ENCODE data around the gene SMTN. TPM values are rescaled to one million over a fixed set of nuclear protein-coding genes. Genes with fewer than 3 reads are reported as not detected.

SMTN gene
- total RNA-seq, 2 donors from 2014 or later = 17.2 to 19.9 TPM

GRCh38 chr22:31126128-31126868 lies 45.2 kb downstream of the SMTN start:
- peaks cover 0 to 4% of the 10 kb centered on the region in 2 donors for H3K4me1 Mint-ChIP-seq (ENCODE audit: low read depth in 2 of 2)
- no peak overlapping the region for H3K27ac Mint-ChIP-seq
- no peak overlapping the region for H3K4me3 Mint-ChIP-seq
- no peaks in the 10 kb centered on the region for H3K36me3 Mint-ChIP-seq
- H3K9me3 Mint-ChIP-seq = no peaks in the 10 kb centered on the region
- no peaks in the 10 kb centered on the region for H3K27me3 Mint-ChIP-seq
- ATAC-seq (no peak), DNase-seq (ENCODE audit: low spot score) (peak; percentile 25)

GRCh38 chr22:31126869-31127175 lies 45.7 kb downstream of the SMTN start:
- Mint-ChIP-seq H3K4me1 (ENCODE audit: low read depth in 2 of 2) (no peaks in the 10 kb centered on the region), H3K36me3 (no peaks in the 10 kb centered on the region), H3K9me3 (no peaks in the 10 kb centered on the region), H3K27ac (no peak overlapping the region), H3K27me3 (no peaks in the 10 kb centered on the region), H3K4me3 (no peak overlapping the region)
- ATAC-seq = no peak
- DNase-seq (ENCODE audit: low spot score) = no peak

- H3K27ac Mint-ChIP-seq = no peak overlapping the region
- H3K27me3 Mint-ChIP-seq = no peaks in the 10 kb centered on the region
- no peak overlapping the region for H3K4me3 Mint-ChIP-seq
- H3K4me1 Mint-ChIP-seq (ENCODE audit: low read depth in 2 of 2) = no peaks in the 10 kb centered on the region
- H3K36me3 Mint-ChIP-seq = no peaks in the 10 kb centered on the region
- ATAC-seq = no peak
- DNase-seq (ENCODE audit: low spot score) = peak; percentile 49
- no peaks in the 10 kb centered on the region for H3K9me3 Mint-ChIP-seq
Observed at GRCh38 chr22:31127181-31127772, 46.2 kb downstream of the SMTN start.

GRCh38 chr22:31128156-31128555 lies 47.0 kb downstream of the SMTN start:
- H3K4me1 Mint-ChIP-seq (ENCODE audit: low read depth in 2 of 2) = no peaks in the 10 kb centered on the region

GRCh38 chr22:31130873-31131272 lies 49.8 kb downstream of the SMTN start:
- DNase-seq (ENCODE audit: low spot score) (no peak), ATAC-seq (no peak)
- H3K27ac Mint-ChIP-seq = no peak overlapping the region
- H3K9me3 Mint-ChIP-seq = no peaks in the 10 kb centered on the region
- no peak overlapping the region for H3K4me3 Mint-ChIP-seq
- H3K36me3 Mint-ChIP-seq = no peaks in the 10 kb centered on the region
- H3K27me3 Mint-ChIP-seq = no peaks in the 10 kb centered on the region
- no peaks in the 10 kb centered on the region for H3K4me1 Mint-ChIP-seq (ENCODE audit: low read depth in 2 of 2)

More at GRCh38 chr22:31128156-31128555, 47.0 kb downstream of the SMTN start:
- H3K4me3 Mint-ChIP-seq = no peak overlapping the region
- H3K36me3 Mint-ChIP-seq = no peaks in the 10 kb centered on the region
- H3K27me3 Mint-ChIP-seq = no peaks in the 10 kb centered on the region
- no peaks in the 10 kb centered on the region for H3K9me3 Mint-ChIP-seq
- DNase-seq (ENCODE audit: low spot score) = peak; percentile 52
- no peak overlapping the region for H3K27ac Mint-ChIP-seq
- ATAC-seq = no peak

GRCh38 chr22:31133911-31134310 lies 52.8 kb downstream of the SMTN start:
- no peak overlapping the region for H3K4me3 Mint-ChIP-seq
- H3K27ac Mint-ChIP-seq = no peak overlapping the region
- no peaks in the 10 kb centered on the region for H3K9me3 Mint-ChIP-seq
- ATAC-seq = no peak
- H3K4me1 Mint-ChIP-seq (ENCODE audit: low read depth in 2 of 2) = no peaks in the 10 kb centered on the region
- H3K27me3 Mint-ChIP-seq = no peaks in the 10 kb centered on the region
- no peaks in the 10 kb centered on the region for H3K36me3 Mint-ChIP-seq
- no peak for DNase-seq (ENCODE audit: low spot score)

GRCh38 chr22:31134688-31135087 lies 53.6 kb downstream of the SMTN start:
- no peaks in the 10 kb centered on the region for H3K4me1 Mint-ChIP-seq (ENCODE audit: low read depth in 2 of 2)
- ATAC-seq (no peak), DNase-seq (ENCODE audit: low spot score) (no peak)
- H3K27ac Mint-ChIP-seq = no peak overlapping the region
- no peaks in the 10 kb centered on the region for H3K27me3 Mint-ChIP-seq
- no peak overlapping the region for H3K4me3 Mint-ChIP-seq
- no peaks in the 10 kb centered on the region for H3K36me3 Mint-ChIP-seq
- H3K9me3 Mint-ChIP-seq = no peaks in the 10 kb centered on the region

GRCh38 chr22:31135706-31136105 lies 54.6 kb downstream of the SMTN start:
- Mint-ChIP-seq H3K4me1 (ENCODE audit: low read depth in 2 of 2) (no peaks in the 10 kb centered on the region), H3K9me3 (no peaks in the 10 kb centered on the region), H3K36me3 (no peaks in the 10 kb centered on the region), H3K27ac (no peak overlapping the region), H3K27me3 (no peaks in the 10 kb centered on the region), H3K4me3 (no peak overlapping the region)
- DNase-seq (ENCODE audit: low spot score) (no peak), ATAC-seq (no peak)

- Mint-ChIP-seq H3K27ac (no peak overlapping the region), H3K4me1 (ENCODE audit: low read depth in 2 of 2) (no peaks in the 10 kb centered on the region), H3K36me3 (no peaks in the 10 kb centered on the region), H3K4me3 (no peak overlapping the region), H3K9me3 (no peaks in the 10 kb centered on the region), H3K27me3 (no peaks in the 10 kb centered on the region)
- ATAC-seq (no peak), DNase-seq (ENCODE audit: low spot score) (no peak)
Observed at GRCh38 chr22:31136155-31136554, 55.0 kb downstream of the SMTN start.

GRCh38 chr22:31136711-31137110 lies 55.6 kb downstream of the SMTN start:
- no peak for DNase-seq (ENCODE audit: low spot score)
- no peak for ATAC-seq
- H3K27ac Mint-ChIP-seq = no peak overlapping the region
- H3K4me3 Mint-ChIP-seq = no peak overlapping the region
- no peaks in the 10 kb centered on the region for H3K27me3 Mint-ChIP-seq
- H3K9me3 Mint-ChIP-seq = no peaks in the 10 kb centered on the region
- H3K4me1 Mint-ChIP-seq (ENCODE audit: low read depth in 2 of 2) = no peaks in the 10 kb centered on the region
- no peaks in the 10 kb centered on the region for H3K36me3 Mint-ChIP-seq

- Mint-ChIP-seq H3K4me3 (no peak overlapping the region), H3K27ac (no peak overlapping the region), H3K27me3 (no peaks in the 10 kb centered on the region), H3K4me1 (ENCODE audit: low read depth in 2 of 2) (no peaks in the 10 kb centered on the region), H3K36me3 (no peaks in the 10 kb centered on the region), H3K9me3 (no peaks in the 10 kb centered on the region)
- no peak for ATAC-seq
- no peak for DNase-seq (ENCODE audit: low spot score)
Observed at GRCh38 chr22:31137721-31138120, 56.6 kb downstream of the SMTN start.

GRCh38 chr22:31138126-31138525 lies 57.0 kb downstream of the SMTN start:
- ATAC-seq (no peak), DNase-seq (ENCODE audit: low spot score) (no peak)
- Mint-ChIP-seq H3K9me3 (no peaks in the 10 kb centered on the region), H3K4me1 (ENCODE audit: low read depth in 2 of 2) (no peaks in the 10 kb centered on the region), H3K36me3 (no peaks in the 10 kb centered on the region), H3K4me3 (no peak overlapping the region), H3K27ac (no peak overlapping the region), H3K27me3 (no peaks in the 10 kb centered on the region)

- DNase-seq (ENCODE audit: low spot score) (no peak), ATAC-seq (no peak)
- Mint-ChIP-seq H3K27me3 (peaks cover 0 to 2% of the 10 kb centered on the region in 2 donors), H3K4me1 (ENCODE audit: low read depth in 2 of 2) (no peaks in the 10 kb centered on the region), H3K27ac (no peak overlapping the region), H3K36me3 (no peaks in the 10 kb centered on the region), H3K4me3 (no peak overlapping the region), H3K9me3 (no peaks in the 10 kb centered on the region)
Observed at GRCh38 chr22:31139066-31139465, 57.9 kb downstream of the SMTN start.

- Mint-ChIP-seq H3K9me3 (no peaks in the 10 kb centered on the region), H3K36me3 (no peaks in the 10 kb centered on the region), H3K27me3 (peaks cover 0 to 2% of the 10 kb centered on the region in 2 donors), H3K27ac (no peak within 1 kb of the TSS), H3K4me3 (no peak within 1 kb of the TSS), H3K4me1 (ENCODE audit: low read depth in 2 of 2) (no peaks in the 10 kb centered on the region)
- ATAC-seq = peak in 1 of 2 donors; percentile 30
- DNase-seq (ENCODE audit: low spot score) = no peak
Observed at GRCh38 chr22:31139866-31140716, 59.0 kb downstream of the SMTN start, which contains the start of gene PLA2G3. PLA2G3 (minus strand) TSS chr22:31140508; CDS start chr22:31140354, 154 bp downstream.

Data from natural killer cell treated with Interleukin-12 subunit alpha and Interleukin-12 subunit beta and Interleukin-15 and Interleukin-18, amount 100 ng/mL, for 72 hours (primary cell).